ENCODE data around the gene NHERF1. TPM values are rescaled to one million over a fixed set of nuclear protein-coding genes. Genes with fewer than 3 reads are reported as not detected.

Gene NHERF1
- total RNA-seq (2022; extraction: Qiagen RNA extraction; ENCODE audit: low read depth): 31.7 to 46.3 TPM (median 44.9 TPM) in 5 replicates

GRCh38 chr17:74748529-74749278, at the start of gene NHERF1:
TSS of gene NHERF1 (plus strand) at chr17:74748628. CDS start at chr17:74748847, 219 bp downstream.

DNA sequence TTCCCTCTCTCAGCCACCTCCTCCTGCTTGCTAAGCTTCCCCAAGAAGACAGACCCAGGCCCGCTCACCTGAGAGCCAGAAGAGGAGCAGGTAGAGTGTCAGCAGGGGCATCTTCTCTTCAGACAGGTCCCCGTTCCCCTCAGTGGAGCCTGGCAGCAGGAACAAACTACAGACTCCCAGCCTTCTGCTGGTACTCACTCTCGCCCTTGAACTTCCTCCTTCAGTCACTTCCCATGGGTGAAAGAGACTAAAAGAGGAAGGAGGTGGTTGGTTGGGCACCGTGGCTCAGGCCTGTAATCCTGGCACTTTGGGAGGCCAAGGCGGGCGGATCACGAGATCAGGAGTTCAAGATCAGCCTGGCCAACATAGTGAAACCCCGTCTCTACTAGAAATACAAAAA, 35.7 kb upstream of the NHERF1 start, which contains the start of gene CD300LF:
Gene CD300LF, minus strand, starts transcription at position 168 of the 400 bp plus-strand sequence. Its CDS starts 57 bp downstream, at position 111.

GRCh38 chr17:74736513-74737298, 11.7 kb upstream of the NHERF1 start, which contains the start of gene RAB37:
TSS of gene RAB37 (plus strand) at chr17:74737256. CDS start at chr17:74737273, 17 bp downstream.

DNA sequence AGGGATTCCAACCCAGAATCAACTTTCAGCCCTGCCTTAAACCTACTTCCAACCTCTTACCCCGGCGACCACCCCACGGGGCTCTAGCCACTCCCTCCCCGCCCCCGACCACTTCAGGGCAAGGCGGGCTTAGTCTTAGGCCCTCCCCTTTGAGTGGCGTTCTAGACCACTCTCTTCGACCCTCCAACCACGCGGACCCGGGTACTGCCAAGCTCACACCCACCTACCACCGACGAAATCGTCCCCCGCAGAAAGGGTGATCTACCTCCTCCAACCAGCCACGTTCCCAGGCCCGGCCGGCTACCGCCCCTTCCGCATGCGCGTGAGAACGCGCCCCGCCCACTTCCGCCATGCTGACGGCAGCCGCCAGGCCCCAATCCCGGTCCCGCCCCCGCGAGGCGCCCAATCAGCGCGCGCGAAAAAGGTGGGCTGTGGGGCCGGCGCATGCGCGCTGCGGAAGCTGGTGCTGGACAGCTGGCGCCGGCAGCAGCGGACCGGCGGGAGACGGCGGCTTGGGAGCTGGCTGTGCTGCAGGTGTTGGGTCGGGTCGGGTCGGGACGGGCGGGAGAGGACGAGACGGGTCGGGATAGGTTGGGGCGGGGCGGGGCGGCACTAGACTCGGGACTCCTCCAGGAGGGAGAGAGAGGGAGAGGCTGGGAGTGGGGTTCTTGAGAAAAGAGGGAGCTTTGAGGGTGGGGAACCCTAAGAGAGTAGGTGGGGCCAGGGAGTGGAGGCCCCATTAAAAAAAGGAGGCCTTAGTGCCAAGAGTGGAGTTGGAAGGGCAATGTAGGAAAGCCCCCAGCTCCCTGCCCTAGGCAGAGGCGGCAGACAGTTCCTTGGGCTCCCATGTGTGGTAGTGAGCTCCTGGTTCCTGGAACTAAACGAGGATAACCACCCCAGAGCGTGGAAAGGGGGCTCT, 27.9 kb downstream of the NHERF1 start, which contains the start of gene NAT9:
Gene NAT9, minus strand, starts transcription at position 302 of the 919 bp plus-strand sequence. CDS start 647 bp downstream, outside the sequence.

Other genes with a start within 250 kb of the NHERF1 start
- gene CD300LB, start 217.2 kb upstream of the NHERF1 start, total RNA-seq (2022; extraction: Qiagen RNA extraction; ENCODE audit: low read depth): 0.05 to 0.13 TPM (median 0.07 TPM) in 3 of 5 replicates, not detected in the others
- 0.08 to 0.22 TPM (median 0.16 TPM) in 5 replicates for gene CD300C, start 202.5 kb upstream of the NHERF1 start, total RNA-seq (2022; extraction: Qiagen RNA extraction; ENCODE audit: low read depth)
- 0.27 to 1.00 TPM (median 0.43 TPM) in 3 of 5 replicates, not detected in the others for gene CD300H, start 181.1 kb upstream of the NHERF1 start, total RNA-seq (2022; extraction: Qiagen RNA extraction; ENCODE audit: low read depth)
- gene CD300LD, start 156.3 kb upstream of the NHERF1 start, total RNA-seq (2022; extraction: Qiagen RNA extraction; ENCODE audit: low read depth): not detected in 5 replicates
- not detected in 5 replicates for gene CD300E, start 124.9 kb upstream of the NHERF1 start, total RNA-seq (2022; extraction: Qiagen RNA extraction; ENCODE audit: low read depth)
- not detected in 5 replicates for gene CD300LF, start 35.7 kb upstream of the NHERF1 start, total RNA-seq (2022; extraction: Qiagen RNA extraction; ENCODE audit: low read depth)
- gene RAB37, start 11.4 kb upstream of the NHERF1 start, total RNA-seq (2022; extraction: Qiagen RNA extraction; ENCODE audit: low read depth): 1.0 to 3.1 TPM (median 1.2 TPM) in 5 replicates
- 47.7 to 60.1 TPM (median 54.9 TPM) in 5 replicates for gene NAT9, start 27.7 kb downstream of the NHERF1 start, total RNA-seq (2022; extraction: Qiagen RNA extraction; ENCODE audit: low read depth)
- 0.13 to 0.50 TPM (median 0.28 TPM) in 5 replicates for gene GRIN2C, start 111.3 kb downstream of the NHERF1 start, total RNA-seq (2022; extraction: Qiagen RNA extraction; ENCODE audit: low read depth)
- 42.6 to 65.7 TPM (median 63.3 TPM) in 5 replicates for gene FDXR, start 124.4 kb downstream of the NHERF1 start, total RNA-seq (2022; extraction: Qiagen RNA extraction; ENCODE audit: low read depth)
- gene FADS6, start 145.0 kb downstream of the NHERF1 start, total RNA-seq (2022; extraction: Qiagen RNA extraction; ENCODE audit: low read depth): 0.07 TPM in 1 of 5 replicates, not detected in the others
- gene USH1G, start 174.6 kb downstream of the NHERF1 start, total RNA-seq (2022; extraction: Qiagen RNA extraction; ENCODE audit: low read depth): 0.07 TPM in 3 of 5 replicates, not detected in the others
- 0.07 to 0.11 TPM in 2 of 5 replicates, not detected in the others for gene OTOP2, start 175.6 kb downstream of the NHERF1 start, total RNA-seq (2022; extraction: Qiagen RNA extraction; ENCODE audit: low read depth)
- gene OTOP3, start 187.3 kb downstream of the NHERF1 start, total RNA-seq (2022; extraction: Qiagen RNA extraction; ENCODE audit: low read depth): not detected in 5 replicates
- gene HID1, start 224.1 kb downstream of the NHERF1 start, total RNA-seq (2022; extraction: Qiagen RNA extraction; ENCODE audit: low read depth): 6.1 to 9.2 TPM (median 9.0 TPM) in 5 replicates
- 35.6 to 53.4 TPM (median 48.8 TPM) in 5 replicates for gene CDR2L, start 239.0 kb downstream of the NHERF1 start, total RNA-seq (2022; extraction: Qiagen RNA extraction; ENCODE audit: low read depth)